ENCODE data around the gene DUSP19. TPM values are rescaled to one million over a fixed set of nuclear protein-coding genes. Genes with fewer than 3 reads are reported as not detected.

Gene DUSP19
- total RNA-seq, 1 donor from 2014 or later: 3.7 TPM

DNA sequence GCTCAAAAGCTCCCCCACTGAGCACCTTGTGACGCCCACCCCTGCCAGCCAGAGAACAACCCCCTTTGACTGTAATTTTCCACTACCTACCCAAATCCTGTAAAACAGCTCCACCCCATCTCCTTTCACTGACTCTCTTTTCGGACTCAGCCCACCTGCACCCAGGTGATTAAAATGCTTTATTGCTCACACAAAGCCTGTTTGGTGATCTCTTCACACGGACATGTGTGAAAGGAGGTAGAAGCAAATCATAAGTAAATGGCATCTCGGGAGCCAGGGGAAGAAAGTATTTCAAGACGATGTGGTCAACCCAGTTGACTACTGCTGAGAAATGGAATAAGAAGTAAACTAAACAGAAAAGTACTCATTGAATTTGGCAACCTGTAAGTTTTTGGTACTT, 29.1 kb upstream of the DUSP19 start:
- Mint-ChIP-seq H3K27ac (ENCODE audit: unreplicated experiment) (no peak overlapping the region), H3K4me3 (ENCODE audit: unreplicated experiment) (no peak overlapping the region), H3K36me3 (ENCODE audit: low read depth, unreplicated experiment) (peaks cover 2% of the 10 kb centered on the region), H3K9me3 (ENCODE audit: unreplicated experiment) (peaks cover 14% of the 10 kb centered on the region), H3K4me1 (ENCODE audit: low read depth, unreplicated experiment) (no peaks in the 10 kb centered on the region), H3K27me3 (ENCODE audit: low read depth, unreplicated experiment) (no peaks in the 10 kb centered on the region)
- FAIRE-seq (no peak), DNase-seq (ENCODE audit: low read depth) (no peak)
- Histone ChIP-seq H3K9me3 (ENCODE audit: insufficient read depth, low read depth, low read length) (no peaks in the 10 kb centered on the region), H3K4me2 (ENCODE audit: low read length) (no peak overlapping the region), H4K20me1 (ENCODE audit: insufficient read depth, low read length) (no peaks in the 10 kb centered on the region), H3K27me3 (ENCODE audit: insufficient read depth, low read length) (peaks cover 2% of the 10 kb centered on the region), H3K79me2 (ENCODE audit: insufficient read depth, low read length) (no peaks in the 10 kb centered on the region), H3K27ac (ENCODE audit: low read depth, low read length) (no peak overlapping the region), H3K9ac (ENCODE audit: low read length) (no peak overlapping the region), H3K36me3 (ENCODE audit: insufficient read depth, low read length) (no peaks in the 10 kb centered on the region), H3K4me1 (ENCODE audit: insufficient read depth, low read length) (no peaks in the 10 kb centered on the region), H2AFZ (ENCODE audit: low read depth, low read length) (no peak overlapping the region), H3K4me3 (ENCODE audit: insufficient read depth, low read depth, low read length) (no peak overlapping the region)
- TF ChIP-seq, protein P1, sequence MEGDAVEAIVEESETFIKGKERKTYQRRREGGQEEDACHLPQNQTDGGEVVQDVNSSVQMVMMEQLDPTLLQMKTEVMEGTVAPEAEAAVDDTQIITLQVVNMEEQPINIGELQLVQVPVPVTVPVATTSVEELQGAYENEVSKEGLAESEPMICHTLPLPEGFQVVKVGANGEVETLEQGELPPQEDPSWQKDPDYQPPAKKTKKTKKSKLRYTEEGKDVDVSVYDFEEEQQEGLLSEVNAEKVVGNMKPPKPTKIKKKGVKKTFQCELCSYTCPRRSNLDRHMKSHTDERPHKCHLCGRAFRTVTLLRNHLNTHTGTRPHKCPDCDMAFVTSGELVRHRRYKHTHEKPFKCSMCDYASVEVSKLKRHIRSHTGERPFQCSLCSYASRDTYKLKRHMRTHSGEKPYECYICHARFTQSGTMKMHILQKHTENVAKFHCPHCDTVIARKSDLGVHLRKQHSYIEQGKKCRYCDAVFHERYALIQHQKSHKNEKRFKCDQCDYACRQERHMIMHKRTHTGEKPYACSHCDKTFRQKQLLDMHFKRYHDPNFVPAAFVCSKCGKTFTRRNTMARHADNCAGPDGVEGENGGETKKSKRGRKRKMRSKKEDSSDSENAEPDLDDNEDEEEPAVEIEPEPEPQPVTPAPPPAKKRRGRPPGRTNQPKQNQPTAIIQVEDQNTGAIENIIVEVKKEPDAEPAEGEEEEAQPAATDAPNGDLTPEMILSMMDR (IDR thresholded peaks at IDR 0.05; ENCODE audit: insufficient read depth, low read depth, low read length): no peak
- TF ChIP-seq EZH2 (IDR thresholded peaks at IDR 0.05; ENCODE audit: insufficient read depth, low read length): no peak

DNA sequence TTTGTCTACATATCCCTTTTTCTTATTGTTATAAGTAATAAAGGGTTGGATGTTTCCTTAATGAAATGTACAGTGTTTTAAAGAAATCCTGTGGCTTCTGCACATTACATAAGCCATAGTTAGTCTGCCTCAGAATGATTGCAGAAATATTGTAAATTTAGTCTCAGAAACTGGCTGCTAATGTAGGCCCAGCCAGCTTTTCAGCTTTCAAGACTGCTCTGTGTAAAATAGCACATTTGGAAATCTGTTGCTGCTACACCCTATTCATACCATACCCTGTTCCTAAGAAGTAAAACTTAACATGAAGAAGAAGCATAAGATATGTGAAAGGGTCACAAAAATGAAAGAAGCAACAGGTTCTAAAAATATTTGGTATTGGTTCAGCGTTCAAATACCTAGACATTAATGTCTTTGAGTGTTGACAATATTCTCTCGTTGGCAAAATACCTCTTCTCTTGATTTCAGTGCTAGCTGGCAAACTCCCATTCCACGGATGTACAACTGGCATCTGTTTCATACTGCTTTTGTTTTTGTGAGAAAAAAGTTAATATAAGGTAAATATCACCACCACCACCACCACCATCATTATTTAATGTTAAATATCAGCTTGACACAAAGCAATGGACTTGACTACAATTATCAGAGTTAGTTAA, 21.1 kb upstream of the DUSP19 start:
- TF ChIP-seq EZH2 (IDR thresholded peaks at IDR 0.05; ENCODE audit: insufficient read depth, low read length): no peak
- TF ChIP-seq, protein P1 (IDR thresholded peaks at IDR 0.05; ENCODE audit: insufficient read depth, low read depth, low read length): no peak
- Histone ChIP-seq H3K4me3 (ENCODE audit: insufficient read depth, low read depth, low read length) (no peak overlapping the region), H3K79me2 (ENCODE audit: insufficient read depth, low read length) (no peaks in the 10 kb centered on the region), H3K9me3 (ENCODE audit: insufficient read depth, low read depth, low read length) (no peaks in the 10 kb centered on the region), H2AFZ (ENCODE audit: low read depth, low read length) (no peak overlapping the region), H3K9ac (ENCODE audit: low read length) (no peak overlapping the region), H3K27me3 (ENCODE audit: insufficient read depth, low read length) (peaks cover 2% of the 10 kb centered on the region), H3K4me1 (ENCODE audit: insufficient read depth, low read length) (no peaks in the 10 kb centered on the region), H3K4me2 (ENCODE audit: low read length) (no peak overlapping the region), H3K27ac (ENCODE audit: low read depth, low read length) (no peak overlapping the region), H4K20me1 (ENCODE audit: insufficient read depth, low read length) (no peaks in the 10 kb centered on the region), H3K36me3 (ENCODE audit: insufficient read depth, low read length) (no peaks in the 10 kb centered on the region)
- Mint-ChIP-seq H3K4me1 (ENCODE audit: low read depth, unreplicated experiment) (peaks cover 14% of the 10 kb centered on the region), H3K36me3 (ENCODE audit: low read depth, unreplicated experiment) (no peaks in the 10 kb centered on the region), H3K9me3 (ENCODE audit: unreplicated experiment) (peaks cover 8% of the 10 kb centered on the region), H3K4me3 (ENCODE audit: unreplicated experiment) (no peak overlapping the region), H3K27me3 (ENCODE audit: low read depth, unreplicated experiment) (no peaks in the 10 kb centered on the region), H3K27ac (ENCODE audit: unreplicated experiment) (no peak overlapping the region)
- DNase-seq (ENCODE audit: low read depth): no peak
- no peak for FAIRE-seq

DNA sequence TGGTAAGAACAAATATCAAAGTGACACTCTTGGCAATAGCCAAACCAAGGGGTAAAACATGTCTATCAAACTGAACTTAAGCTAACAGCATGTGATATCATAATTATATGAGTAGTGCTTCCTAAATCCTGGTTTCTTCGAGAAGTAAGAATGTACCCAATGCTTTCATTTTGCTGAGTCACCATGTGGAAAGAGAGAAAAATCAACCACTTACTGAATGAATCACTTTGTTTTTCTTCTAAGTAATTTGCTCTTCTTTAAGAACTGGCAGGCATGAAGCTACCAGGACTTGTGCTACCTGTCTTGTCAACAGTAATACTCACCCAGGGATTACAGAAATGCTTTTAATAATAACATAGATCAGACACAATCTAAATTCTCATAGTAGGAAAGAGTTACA, 19.0 kb upstream of the DUSP19 start:
- Histone ChIP-seq H3K9me3 (ENCODE audit: insufficient read depth, low read depth, low read length) (no peaks in the 10 kb centered on the region), H2AFZ (ENCODE audit: low read depth, low read length) (no peak overlapping the region), H3K4me1 (ENCODE audit: insufficient read depth, low read length) (peaks cover 2% of the 10 kb centered on the region), H3K9ac (ENCODE audit: low read length) (no peak overlapping the region), H4K20me1 (ENCODE audit: insufficient read depth, low read length) (no peaks in the 10 kb centered on the region), H3K4me3 (ENCODE audit: insufficient read depth, low read depth, low read length) (no peak overlapping the region), H3K4me2 (ENCODE audit: low read length) (peak overlapping the region; percentile 22), H3K27ac (ENCODE audit: low read depth, low read length) (no peak overlapping the region), H3K79me2 (ENCODE audit: insufficient read depth, low read length) (no peaks in the 10 kb centered on the region), H3K27me3 (ENCODE audit: insufficient read depth, low read length) (no peaks in the 10 kb centered on the region), H3K36me3 (ENCODE audit: insufficient read depth, low read length) (no peaks in the 10 kb centered on the region)
- no peaks in the 10 kb centered on the region for H3K27me3 Mint-ChIP-seq (ENCODE audit: low read depth, unreplicated experiment)
- DNase-seq (ENCODE audit: low read depth): peak; percentile 89
- TF ChIP-seq, protein P1 (IDR thresholded peaks at IDR 0.05; ENCODE audit: insufficient read depth, low read depth, low read length): no peak
- TF ChIP-seq EZH2 (IDR thresholded peaks at IDR 0.05; ENCODE audit: insufficient read depth, low read length): no peak
- H3K36me3 Mint-ChIP-seq (ENCODE audit: low read depth, unreplicated experiment): no peaks in the 10 kb centered on the region
- H3K4me3 Mint-ChIP-seq (ENCODE audit: unreplicated experiment): no peak overlapping the region
- H3K9me3 Mint-ChIP-seq (ENCODE audit: unreplicated experiment): no peaks in the 10 kb centered on the region
- peak; percentile 87 for FAIRE-seq
- peaks cover 18% of the 10 kb centered on the region for H3K4me1 Mint-ChIP-seq (ENCODE audit: low read depth, unreplicated experiment)
- peak overlapping the region; percentile 91 for H3K27ac Mint-ChIP-seq (ENCODE audit: unreplicated experiment)
